Esophagus muscularis mucosa (tissue), 4 donors: ENCODE results near the gene RNF13. TPM values are rescaled to one million over a fixed set of nuclear protein-coding genes. Genes with fewer than 3 reads are reported as not detected.
"Not testable (repeated sequence)": the region's sequence is repeated elsewhere in the genome, so short reads cannot be mapped to it uniquely, and the experiment has no call there.

Source experiments
- DNase-seq: peaks from one replicate; pipeline ENCODE4 v3.0.0-alpha.2; 2017; ENCODE audit errors: extremely low spot score
- H3K27ac ChIP-seq, 4 donors: fragments of 200-600 bp; sonication (generic); replicated peaks in 1 of 4; 1 replicate in 3 of 4; 2 replicates in 1 of 4; pipeline ENCODE4 v1.5.1; 2016 to 2019; ENCODE audit warnings: mild to moderate bottlenecking in 1 of 4
- H3K27me3 ChIP-seq, 4 donors: fragments of 200-600 bp; sonication (generic); one replicate each; pipeline versions ENCODE4 v1.5.1 to v1.6.0; 2016 to 2019
- H3K36me3 ChIP-seq, 4 donors: fragments of 200-600 bp; sonication (generic); one replicate each; pipeline ENCODE4 v1.5.1; 2016 to 2019
- H3K4me1 ChIP-seq, 4 donors: fragments of 200-600 bp; sonication (generic); one replicate each; pipeline ENCODE4 v1.5.1; 2016 to 2019
- H3K4me3 ChIP-seq, 4 donors: fragments of 200-600 bp; sonication (generic); 1 replicate in 2 of 4; 2 replicates in 2 of 4; pipeline ENCODE4 v1.5.1; 2016 to 2019; ENCODE audit warnings: mild to moderate bottlenecking in 4 of 4, moderate library complexity in 1 of 4
- H3K9me3 ChIP-seq, 4 donors: fragments of 200-600 bp; sonication (generic); 1 replicate in 3 of 4; 2 replicates in 1 of 4; pipeline ENCODE4 v1.5.1; 2016 to 2019
- EP300 ChIP-seq: sonication (generic); formaldehyde crosslinking; IDR thresholded peaks from one replicate; pipeline ENCODE4 v1.6.1; 2017; ENCODE audit warnings: antibody characterized with exemption
- POLR2A ChIP-seq: fragments of 450-650 bp; IDR thresholded peaks from one replicate; pipeline ENCODE4 v1.6.1; 2017; ENCODE audit warnings: antibody characterized with exemption, moderate library complexity, mild to moderate bottlenecking, low read depth
- POLR2AphosphoS5 ChIP-seq, 2 donors: sonication (generic); formaldehyde crosslinking; IDR thresholded peaks; one replicate each; pipeline ENCODE4 v1.6.1; 2017; ENCODE audit warnings: antibody characterized with exemption in 2 of 2
- WGBS: methylation state at CpG from one replicate; pipeline ENCODE4 v1.1.5; 2018; 5-methylcytosine and 5-hydroxymethylcytosine counted together
- intact Hi-C: fragments of 100-400 bp; cut with DNase I; formaldehyde crosslinking; loops from one replicate; pipeline ENCODE4 v1.15.1; 2023
- total RNA-seq, 4 donors: library from RNA; depleted of rRNA; stranded (reverse); fragments of >200 nt; gene quantifications; one replicate each; pipeline versions ENCODE4 v1.1.0 to v1.2.1, GENCODE V29; 2016
- TF ChIP-seq, protein P1 (sequence below), 3 experiments: fragments of 200-600 bp in 2 of 3; fragments of 450-650 bp in 1 of 3; sonication (generic) in 2 of 3; IDR thresholded peaks; one replicate each; pipeline ENCODE4 v1.5.1; 2017 to 2019; ENCODE audit warnings: antibody characterized with exemption in 3 of 3, mild to moderate bottlenecking in 2 of 3, moderate library complexity in 1 of 3

The RNF13 gene
- total RNA-seq, 4 donors from 2014 or later: 52.9 to 95.1 (median 78.2) TPM

DNA sequence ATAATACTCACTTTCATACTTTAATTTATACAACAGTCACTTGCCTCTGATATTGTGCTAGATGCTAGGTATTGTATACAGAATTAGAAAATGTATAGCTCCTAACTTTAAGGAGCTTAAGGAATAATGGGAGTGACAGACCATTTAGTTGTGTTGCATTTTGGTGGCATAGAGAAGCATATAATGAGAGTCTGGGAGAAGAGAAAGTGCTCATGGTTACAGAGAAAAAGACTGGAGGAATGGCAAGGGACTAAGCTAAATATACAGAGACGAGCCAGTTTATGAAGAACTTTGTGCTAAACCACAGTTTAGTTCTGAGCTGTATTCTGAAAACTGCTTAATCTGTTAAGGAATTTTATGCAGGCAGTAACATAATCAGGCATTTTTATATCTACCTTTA lies 6.4 kb downstream of the RNF13 start:
- Histone ChIP-seq H3K27me3 (no peaks in the 10 kb centered on the region), H3K9me3 (no peaks in the 10 kb centered on the region), H3K4me1 (peaks cover 30 to 67% (median 53%) of the 10 kb centered on the region in 4 donors), H3K4me3 (no peak overlapping the region), H3K27ac (no peak overlapping the region), H3K36me3 (no peaks in the 10 kb centered on the region)
- no peak for DNase-seq
- TF ChIP-seq EP300 (no peak), POLR2AphosphoS5 (IDR thresholded peaks at IDR 0.05) (no peak), POLR2A (no peak)
- TF ChIP-seq, protein P1, sequence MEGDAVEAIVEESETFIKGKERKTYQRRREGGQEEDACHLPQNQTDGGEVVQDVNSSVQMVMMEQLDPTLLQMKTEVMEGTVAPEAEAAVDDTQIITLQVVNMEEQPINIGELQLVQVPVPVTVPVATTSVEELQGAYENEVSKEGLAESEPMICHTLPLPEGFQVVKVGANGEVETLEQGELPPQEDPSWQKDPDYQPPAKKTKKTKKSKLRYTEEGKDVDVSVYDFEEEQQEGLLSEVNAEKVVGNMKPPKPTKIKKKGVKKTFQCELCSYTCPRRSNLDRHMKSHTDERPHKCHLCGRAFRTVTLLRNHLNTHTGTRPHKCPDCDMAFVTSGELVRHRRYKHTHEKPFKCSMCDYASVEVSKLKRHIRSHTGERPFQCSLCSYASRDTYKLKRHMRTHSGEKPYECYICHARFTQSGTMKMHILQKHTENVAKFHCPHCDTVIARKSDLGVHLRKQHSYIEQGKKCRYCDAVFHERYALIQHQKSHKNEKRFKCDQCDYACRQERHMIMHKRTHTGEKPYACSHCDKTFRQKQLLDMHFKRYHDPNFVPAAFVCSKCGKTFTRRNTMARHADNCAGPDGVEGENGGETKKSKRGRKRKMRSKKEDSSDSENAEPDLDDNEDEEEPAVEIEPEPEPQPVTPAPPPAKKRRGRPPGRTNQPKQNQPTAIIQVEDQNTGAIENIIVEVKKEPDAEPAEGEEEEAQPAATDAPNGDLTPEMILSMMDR (IDR thresholded peaks at IDR 0.05): no peak
- intact Hi-C loops: no loop called here
- WGBS: 88% methylated on average over 1 of the region's 1 CpG

DNA sequence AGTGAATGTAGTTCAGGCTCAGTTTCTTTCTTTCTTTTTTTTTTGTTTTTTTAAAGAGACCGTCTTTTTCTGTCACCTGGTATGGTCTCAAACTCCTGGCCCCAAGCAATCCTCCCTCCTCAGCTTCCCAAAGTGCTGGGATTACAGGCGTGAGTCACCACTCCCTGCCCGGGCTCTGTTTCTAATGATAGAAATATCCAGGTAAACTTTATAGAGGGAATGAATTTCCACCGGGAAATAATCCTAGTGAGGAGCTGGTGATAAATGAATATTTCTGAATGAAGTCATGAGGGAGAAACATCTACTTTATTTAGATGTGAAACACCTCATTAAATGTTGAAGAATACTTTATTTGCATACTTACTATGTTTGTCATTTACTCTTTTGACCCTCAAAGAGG lies 7.2 kb downstream of the RNF13 start:
- Histone ChIP-seq H3K4me3 (no peak overlapping the region), H3K9me3 (no peaks in the 10 kb centered on the region), H3K4me1 (peaks cover 23 to 64% (median 49%) of the 10 kb centered on the region in 4 donors), H3K36me3 (no peaks in the 10 kb centered on the region), H3K27ac (no peak overlapping the region), H3K27me3 (no peaks in the 10 kb centered on the region)
- intact Hi-C loops: no loop called here
- 61% methylated on average over 4 of the region's 4 CpGs for WGBS
- DNase-seq: no peak
- TF ChIP-seq, protein P1 (IDR thresholded peaks at IDR 0.05): no peak
- TF ChIP-seq EP300: no peak
- no peak for TF ChIP-seq POLR2A
- no peak for TF ChIP-seq POLR2AphosphoS5 (IDR thresholded peaks at IDR 0.05)

DNA sequence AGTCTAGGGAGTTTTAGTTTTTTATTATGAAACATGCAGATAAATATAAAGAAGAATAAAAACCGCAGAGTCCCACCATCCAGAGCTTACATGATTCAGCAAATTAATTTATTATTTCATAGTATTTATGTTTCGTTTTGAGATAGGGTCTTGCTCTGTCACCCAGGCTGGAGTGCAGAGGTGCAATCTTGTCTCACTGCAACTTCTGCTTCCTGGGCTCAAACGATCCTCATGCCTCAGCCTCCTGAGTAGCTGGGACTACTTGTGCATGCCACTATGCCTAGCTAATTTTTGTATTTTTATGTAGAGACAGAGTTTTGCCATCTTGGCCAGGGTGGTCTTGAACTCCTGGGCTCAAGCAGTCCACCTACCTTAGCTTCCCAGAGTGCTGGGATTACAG lies 13.6 kb downstream of the RNF13 start:
- Histone ChIP-seq H3K4me1 (peaks cover 6 to 42% (median 32%) of the 10 kb centered on the region in 4 donors), H3K9me3 (peaks cover 0 to 4% (median 0%) of the 10 kb centered on the region in 4 donors), H3K36me3 (no peaks in the 10 kb centered on the region), H3K27me3 (no peaks in the 10 kb centered on the region), H3K27ac (no peak overlapping the region), H3K4me3 (no peak overlapping the region)
- no peak for DNase-seq
- intact Hi-C loops: no loop called here
- WGBS: 82% methylated on average over 3 of the region's 3 CpGs
- TF ChIP-seq, protein P1 (IDR thresholded peaks at IDR 0.05): no peak
- no peak for TF ChIP-seq POLR2A
- TF ChIP-seq POLR2AphosphoS5 (IDR thresholded peaks at IDR 0.05): no peak
- no peak for TF ChIP-seq EP300

DNA sequence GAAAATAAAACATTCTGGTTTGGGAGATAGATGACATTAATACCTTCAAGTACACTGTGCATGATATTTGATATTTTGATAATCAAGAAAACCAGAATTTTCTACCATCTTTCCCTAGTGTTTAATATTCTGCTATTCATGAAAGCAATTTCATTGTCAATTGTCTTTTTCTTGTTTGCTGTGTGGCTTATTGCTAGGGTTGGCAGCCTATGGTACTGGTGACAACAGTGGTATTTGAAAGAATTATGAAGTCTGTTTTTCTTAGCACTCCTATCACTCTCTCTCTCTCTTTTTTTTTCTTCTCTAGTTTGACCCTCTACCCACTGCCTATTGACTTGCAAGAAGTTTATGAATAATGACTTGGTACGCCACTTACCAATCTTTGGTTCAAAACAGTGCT lies 15.4 kb downstream of the RNF13 start:
- WGBS: 88% methylated on average over 1 of the region's 1 CpG
- peaks cover 6 to 48% (median 37%) of the 10 kb centered on the region in 4 donors for H3K4me1 ChIP-seq
- peaks cover 0 to 13% (median 3%) of the 10 kb centered on the region in 4 donors for H3K9me3 ChIP-seq
- no peak for DNase-seq
- H3K27me3 ChIP-seq: no peaks in the 10 kb centered on the region
- TF ChIP-seq POLR2A (no peak), POLR2AphosphoS5 (IDR thresholded peaks at IDR 0.05) (no peak), EP300 (no peak)
- TF ChIP-seq, protein P1 (IDR thresholded peaks at IDR 0.05): no peak
- intact Hi-C loops: no loop called here
- no peaks in the 10 kb centered on the region for H3K36me3 ChIP-seq
- no peak overlapping the region for H3K27ac ChIP-seq
- H3K4me3 ChIP-seq: no peak overlapping the region

DNA sequence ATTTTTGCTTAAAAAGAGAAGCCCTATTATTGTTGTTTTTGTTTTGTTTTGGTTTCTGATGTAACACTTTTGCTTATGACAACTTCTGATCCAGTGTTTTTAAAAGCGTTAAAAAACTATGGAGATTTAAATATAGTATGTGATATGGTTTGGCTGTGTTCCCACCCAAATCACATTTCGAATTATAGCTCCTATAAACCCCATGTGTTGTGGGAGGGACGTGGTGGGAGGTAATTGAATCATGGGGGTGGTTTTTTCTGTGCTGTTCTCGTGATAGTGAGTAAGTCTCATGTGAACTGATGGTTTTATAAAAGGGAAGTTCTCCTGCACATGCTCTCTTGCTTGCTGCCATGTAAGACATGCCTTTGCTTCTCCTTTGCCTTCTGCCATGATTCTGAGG lies 16.6 kb downstream of the RNF13 start:
- H3K36me3 ChIP-seq, H3K27me3 ChIP-seq, intact Hi-C loops, H3K4me3 ChIP-seq, DNase-seq, H3K27ac ChIP-seq: not testable (repeated sequence)
- H3K4me1 ChIP-seq: peaks cover 6 to 48% (median 37%) of the 10 kb centered on the region in 4 donors
- WGBS: 99% methylated on average over 4 of the region's 4 CpGs
- H3K9me3 ChIP-seq: peaks cover 0 to 16% (median 5%) of the 10 kb centered on the region in 4 donors
